Epithelial cell of esophagus (primary cell): ENCODE results near the gene LIMCH1.

ENCODE experiments used
- DNase-seq: peaks from one replicate; pipeline ENCODE4 v3.0.0; 2010; ENCODE audit warnings: low read depth
- H3K4me3 ChIP-seq: 2 replicates; pipeline ENCODE4 v1.5.1; 2011; ENCODE audit warnings: mild to moderate bottlenecking, low read length, control low read depth
- CTCF ChIP-seq: IDR thresholded peaks from 2 replicates; pipeline ENCODE4 v1.5.1; 2011; ENCODE audit warnings: low read depth, mild to moderate bottlenecking, low read length, control low read depth, inconsistent platforms; ENCODE audit not compliant: insufficient read depth; ENCODE audit errors: missing control alignments

The LIMCH1 gene

GRCh38 chr4:41744572-41745291 is 206.8 kb downstream of the LIMCH1 start:
- TF ChIP-seq CTCF, result no peak
- no peak overlapping the region for H3K4me3 ChIP-seq
- DNase-seq, result no peak

GRCh38 chr4:41745292-41746024 is 207.5 kb downstream of the LIMCH1 start:
- no peak for TF ChIP-seq CTCF
- no peak for DNase-seq
- no peak overlapping the region for H3K4me3 ChIP-seq

- no peak for TF ChIP-seq CTCF
- no peak overlapping the region for H3K4me3 ChIP-seq
- DNase-seq, result peak; percentile 16
These were observed 208.1 kb downstream of the LIMCH1 start for GRCh38 chr4:41746025-41746439.

GRCh38 chr4:41746440-41747229 is 208.7 kb downstream of the LIMCH1 start:
- DNase-seq, result no peak
- no peak overlapping the region for H3K4me3 ChIP-seq
- TF ChIP-seq CTCF, result no peak

- TF ChIP-seq CTCF, result no peak
- no peak overlapping the region for H3K4me3 ChIP-seq
- no peak for DNase-seq
These were observed 209.5 kb downstream of the LIMCH1 start for GRCh38 chr4:41747230-41748055.

- DNase-seq, result no peak
- no peak for TF ChIP-seq CTCF
- H3K4me3 ChIP-seq, result no peak overlapping the region
These were observed 210.2 kb downstream of the LIMCH1 start for GRCh38 chr4:41748074-41748570.
